GM12873 (cell line): Measurements from ENCODE around the gene BRSK2.

Source experiments
- CTCF ChIP-seq: IDR thresholded peaks from 2 replicates; pipeline ENCODE4 v1.5.1; 2012; ENCODE audit warnings: low read depth, mild to moderate bottlenecking, moderate library complexity, low read length, control low read depth; ENCODE audit not compliant: insufficient read depth; ENCODE audit errors: missing control alignments

Gene BRSK2

GRCh38 chr11:1451781-1452470 is 62.2 kb downstream of the BRSK2 start:
- TF ChIP-seq CTCF = no peak

- TF ChIP-seq CTCF = no peak
Measured at GRCh38 chr11:1452744-1453143, 63.0 kb downstream of the BRSK2 start.

- TF ChIP-seq CTCF = peak; percentile 54
Measured at GRCh38 chr11:1453611-1454034, 63.9 kb downstream of the BRSK2 start.

- TF ChIP-seq CTCF = no peak
Measured at GRCh38 chr11:1454576-1454975, 64.8 kb downstream of the BRSK2 start.

- no peak for TF ChIP-seq CTCF
Measured at GRCh38 chr11:1455032-1455762, 65.5 kb downstream of the BRSK2 start.

- TF ChIP-seq CTCF = no peak
Measured at GRCh38 chr11:1455763-1456060, 66.0 kb downstream of the BRSK2 start.

- no peak for TF ChIP-seq CTCF
Measured at GRCh38 chr11:1456176-1456575, 66.4 kb downstream of the BRSK2 start.
